Stimulated activated CD8-positive, alpha-beta memory T cell treated with anti-CD3 and anti-CD28 coated beads, Interleukin-12 subunit alpha, Interleukin-12 subunit beta, amount 100 ng/mL, for 4 hours (primary cell): ENCODE results near the gene MAIP1.
"Not testable (repeated sequence)": the region's sequence is repeated elsewhere in the genome, so short reads cannot be mapped to it uniquely, and the experiment has no call there.

Experiments used
- DNase-seq: peaks from one replicate; pipeline ENCODE4 v3.0.0-alpha.2; 2020; ENCODE audit warnings: low read depth

Gene MAIP1, protein sequence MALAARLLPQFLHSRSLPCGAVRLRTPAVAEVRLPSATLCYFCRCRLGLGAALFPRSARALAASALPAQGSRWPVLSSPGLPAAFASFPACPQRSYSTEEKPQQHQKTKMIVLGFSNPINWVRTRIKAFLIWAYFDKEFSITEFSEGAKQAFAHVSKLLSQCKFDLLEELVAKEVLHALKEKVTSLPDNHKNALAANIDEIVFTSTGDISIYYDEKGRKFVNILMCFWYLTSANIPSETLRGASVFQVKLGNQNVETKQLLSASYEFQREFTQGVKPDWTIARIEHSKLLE

GRCh38 chr2:199955339-199956061 lies at the start of gene MAIP1, which contains the start of gene TYW5:
Gene MAIP1 (plus strand): TSS chr2:199955582. CDS start chr2:199955799, 217 bp downstream.
Gene TYW5 (minus strand): TSS chr2:199955491. CDS start chr2:199955470, 21 bp downstream.
- peak; percentile 62 for DNase-seq

GRCh38 chr2:199907008-199907714 lies 48.2 kb upstream of the MAIP1 start:
- DNase-seq = no peak

DNA sequence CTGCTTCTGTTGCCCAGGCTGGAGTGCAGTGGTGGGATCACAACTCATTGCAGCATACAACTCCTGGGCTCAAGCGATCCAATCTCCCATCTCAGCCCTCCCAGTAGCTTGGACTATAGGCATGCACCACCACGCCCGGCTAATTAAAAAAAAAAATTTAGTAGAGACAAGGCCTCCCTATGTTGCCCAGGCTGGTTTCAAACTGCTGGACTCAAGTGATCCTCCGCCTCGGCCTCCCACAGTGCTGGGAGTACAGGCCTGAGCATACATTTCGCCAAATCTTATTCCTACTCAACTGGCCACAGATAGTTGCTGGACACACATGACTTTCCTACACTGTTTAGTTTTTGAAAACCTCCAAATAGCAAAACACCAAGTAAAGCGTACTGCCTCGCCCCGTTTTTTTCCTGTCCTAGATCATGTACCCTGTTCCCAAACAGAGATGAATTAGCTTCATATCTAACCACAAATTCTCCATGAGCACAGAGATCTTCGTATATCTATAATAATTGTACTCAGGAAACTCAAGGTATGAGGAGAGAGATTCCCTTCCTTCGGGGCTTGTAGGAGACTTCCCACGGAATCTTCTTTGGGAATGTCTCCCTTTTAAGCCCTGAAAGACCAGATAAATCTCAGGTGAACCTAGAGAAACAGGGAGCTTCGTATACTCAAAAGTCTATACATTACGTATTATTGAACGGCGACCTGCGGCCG lies 44.9 kb upstream of the MAIP1 start:
- no peak for DNase-seq

- DNase-seq = peak; percentile 83
These were observed 44.1 kb upstream of the MAIP1 start, which contains the start of gene C2orf69 for GRCh38 chr2:199911052-199911876. Gene C2orf69 (plus strand): TSS chr2:199911293. CDS start chr2:199911439, 146 bp downstream.

DNA sequence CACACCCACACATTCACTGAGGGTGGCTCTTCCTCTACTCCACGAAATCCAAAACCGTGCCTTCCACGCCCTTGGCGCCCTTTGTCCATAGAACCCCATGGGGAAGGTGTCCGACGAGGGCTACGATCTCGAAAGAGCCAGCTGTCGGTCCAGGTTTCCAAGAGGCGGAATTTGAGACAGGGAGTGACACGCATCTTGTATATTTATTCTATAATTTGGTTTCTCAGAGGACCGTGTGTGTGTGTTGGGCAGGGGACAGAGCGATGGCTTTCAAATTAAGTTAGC lies 43.6 kb upstream of the MAIP1 start:
- no peak for DNase-seq

GRCh38 chr2:199912553-199913114 lies 42.7 kb upstream of the MAIP1 start:
- not testable (repeated sequence) for DNase-seq

DNA sequence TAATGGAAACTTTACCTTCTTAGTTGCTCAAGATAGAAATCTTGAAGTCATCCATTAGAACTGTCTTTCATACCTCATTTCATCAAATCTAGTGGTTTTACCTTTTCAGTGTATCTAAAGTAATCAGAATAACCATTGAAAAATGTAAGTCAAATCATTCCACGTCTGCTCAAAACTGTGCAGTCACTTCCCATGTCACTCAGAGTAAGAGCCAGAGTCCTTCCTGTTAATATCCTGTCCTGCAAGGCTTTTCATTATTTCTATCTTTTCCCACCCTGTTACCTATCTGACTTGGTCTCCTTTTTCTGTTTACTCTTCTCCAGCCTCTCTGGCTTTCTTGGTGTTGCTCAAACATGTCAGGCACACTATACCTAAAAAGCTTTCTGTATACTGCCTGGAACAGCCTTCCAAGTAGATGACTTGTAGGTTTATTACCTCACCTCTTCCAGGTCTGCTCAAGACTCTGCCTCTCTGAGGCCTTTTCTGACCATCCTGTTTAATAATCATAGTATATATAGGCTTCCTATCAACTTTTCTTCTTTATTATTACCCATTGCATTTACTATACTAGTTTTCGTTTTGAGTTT lies 40.9 kb upstream of the MAIP1 start:
- no peak for DNase-seq

DNA sequence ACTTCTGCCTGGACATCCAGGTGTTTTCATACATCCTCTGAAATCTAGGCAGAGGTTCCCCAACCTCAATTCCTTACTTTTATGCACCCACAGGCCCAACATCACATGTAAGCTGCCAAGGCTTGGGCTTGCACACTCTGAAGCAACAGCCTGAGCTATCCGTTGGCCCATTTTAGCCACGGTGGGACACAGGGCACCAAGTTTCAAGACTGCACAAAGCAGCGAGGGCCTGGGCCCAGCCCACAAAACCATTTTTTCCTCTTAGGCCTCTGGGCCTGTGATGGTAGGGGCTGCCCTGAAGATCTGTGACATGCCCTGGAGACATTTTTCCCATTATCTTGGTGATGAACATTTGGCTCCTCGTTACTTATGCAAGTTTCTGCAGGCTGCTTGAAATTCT lies 38.4 kb upstream of the MAIP1 start:
- DNase-seq = no peak

DNA sequence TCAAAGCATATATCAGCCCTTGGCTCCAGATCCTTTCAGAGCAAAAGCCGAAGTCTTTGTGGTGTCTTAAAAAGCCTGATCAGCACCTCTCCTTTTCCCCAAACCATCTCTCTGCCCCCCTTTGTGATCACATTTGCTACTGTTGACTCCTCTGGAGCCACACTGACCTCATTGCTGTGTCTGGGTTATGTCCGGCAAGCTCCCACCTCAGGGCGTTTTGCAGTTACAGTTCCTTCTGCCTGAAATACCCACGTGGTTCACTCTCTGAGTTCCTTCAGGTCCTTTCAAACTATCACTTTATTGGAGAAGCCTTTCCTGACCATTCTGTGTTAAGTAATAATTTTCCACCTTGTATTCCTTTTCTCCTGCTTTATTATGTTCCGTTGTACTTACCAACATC lies 32.5 kb upstream of the MAIP1 start:
- DNase-seq = no peak

- DNase-seq = no peak
These were observed 31.5 kb upstream of the MAIP1 start for GRCh38 chr2:199923924-199924323.

- no peak for DNase-seq
These were observed 28.6 kb upstream of the MAIP1 start for GRCh38 chr2:199926806-199927205.

- no peak for DNase-seq
These were observed 27.2 kb upstream of the MAIP1 start for GRCh38 chr2:199928226-199928625.

- no peak for DNase-seq
These were observed 26.8 kb upstream of the MAIP1 start for GRCh38 chr2:199928626-199929025.

DNA sequence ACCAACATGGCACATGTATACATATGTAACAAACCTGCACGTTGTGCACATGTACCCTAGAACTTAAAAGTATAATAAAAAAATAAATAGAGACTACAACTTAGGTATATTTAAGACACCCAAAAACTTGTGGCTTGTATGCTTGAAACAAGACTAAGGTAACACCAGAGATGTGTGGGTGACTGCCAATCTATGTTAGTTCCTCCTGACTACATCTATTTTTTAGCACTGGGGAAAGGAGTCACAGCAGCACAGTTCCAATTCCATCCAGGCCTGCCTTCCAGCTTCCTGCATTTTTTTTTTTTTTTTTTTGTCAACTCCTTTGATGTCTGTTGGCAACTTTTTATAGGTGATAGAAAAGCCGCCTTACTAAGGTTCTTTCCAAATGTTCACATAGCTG lies 26.1 kb upstream of the MAIP1 start:
- DNase-seq = no peak

- DNase-seq = no peak
These were observed 23.0 kb upstream of the MAIP1 start for GRCh38 chr2:199932312-199932855.

GRCh38 chr2:199933466-199933865 lies 21.9 kb upstream of the MAIP1 start:
- DNase-seq = no peak

DNA sequence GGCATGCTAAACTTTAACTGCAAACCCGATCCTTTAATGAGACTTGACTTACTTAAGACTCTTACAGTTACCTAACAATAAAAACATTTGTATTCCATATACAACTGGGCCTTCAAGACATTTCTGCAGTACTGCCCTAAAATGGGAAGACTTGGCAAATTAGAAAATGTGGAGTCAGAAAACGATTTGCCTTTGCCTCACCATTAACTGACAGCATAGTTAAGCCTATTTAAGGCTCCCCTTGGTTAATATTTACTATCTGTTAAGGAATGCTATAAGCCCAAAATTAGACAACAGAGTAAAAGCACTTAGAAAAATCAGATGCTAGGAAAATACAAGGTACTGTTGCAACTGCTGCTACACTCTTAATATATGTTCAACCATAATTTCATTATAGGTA lies 18.8 kb upstream of the MAIP1 start:
- DNase-seq = no peak

- no peak for DNase-seq
These were observed 15.0 kb upstream of the MAIP1 start for GRCh38 chr2:199940373-199940772.

DNA sequence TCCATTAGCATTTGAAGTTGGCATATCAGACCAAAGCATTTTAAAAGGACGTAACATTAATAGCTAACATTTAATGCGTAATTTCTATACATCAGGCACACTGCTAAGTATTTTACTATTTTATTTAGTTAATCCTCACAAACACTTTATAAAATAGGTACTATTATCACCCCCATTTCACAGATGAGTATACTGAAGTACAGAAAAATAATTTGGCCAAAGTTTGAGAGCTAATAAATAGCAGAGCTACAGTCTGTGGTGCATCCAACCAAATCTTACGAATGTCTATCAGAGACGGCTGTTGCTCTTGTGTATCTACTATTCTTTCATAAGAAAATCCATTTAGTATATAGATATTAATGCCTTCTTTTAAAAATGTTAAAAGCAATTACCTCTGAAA lies 12.0 kb upstream of the MAIP1 start:
- DNase-seq = no peak

GRCh38 chr2:199946196-199946595 lies 9.2 kb upstream of the MAIP1 start:
- DNase-seq = no peak
